GM13976 (cell line): Measurements from ENCODE around the gene SLC3A2.
A peak's percentile ranks its signal among the peaks of the same experiment; 100 is the strongest.

Experiments
- DNase-seq: peaks from one replicate; pipeline ENCODE4 v3.0.0; 2012; ENCODE audit warnings: low spot score
- in situ Hi-C: fragments of 300-500 bp; cut with MboI; formaldehyde crosslinking; loops from one replicate; pipeline ENCODE4 v1.12.0; 2022; ENCODE audit warnings: low sequenced_read_pairs, mixed read lengths, inconsistent platforms; ENCODE audit not compliant: unreplicated experiment
- TF ChIP-seq, protein P1 (sequence below): IDR thresholded peaks from 2 replicates; pipeline ENCODE4 v1.5.1; 2012; ENCODE audit warnings: borderline replicate concordance, mild to moderate bottlenecking; ENCODE audit not compliant: insufficient read depth; ENCODE audit errors: extremely low read depth, missing control alignments, control extremely low read depth

The SLC3A2 gene

DNA sequence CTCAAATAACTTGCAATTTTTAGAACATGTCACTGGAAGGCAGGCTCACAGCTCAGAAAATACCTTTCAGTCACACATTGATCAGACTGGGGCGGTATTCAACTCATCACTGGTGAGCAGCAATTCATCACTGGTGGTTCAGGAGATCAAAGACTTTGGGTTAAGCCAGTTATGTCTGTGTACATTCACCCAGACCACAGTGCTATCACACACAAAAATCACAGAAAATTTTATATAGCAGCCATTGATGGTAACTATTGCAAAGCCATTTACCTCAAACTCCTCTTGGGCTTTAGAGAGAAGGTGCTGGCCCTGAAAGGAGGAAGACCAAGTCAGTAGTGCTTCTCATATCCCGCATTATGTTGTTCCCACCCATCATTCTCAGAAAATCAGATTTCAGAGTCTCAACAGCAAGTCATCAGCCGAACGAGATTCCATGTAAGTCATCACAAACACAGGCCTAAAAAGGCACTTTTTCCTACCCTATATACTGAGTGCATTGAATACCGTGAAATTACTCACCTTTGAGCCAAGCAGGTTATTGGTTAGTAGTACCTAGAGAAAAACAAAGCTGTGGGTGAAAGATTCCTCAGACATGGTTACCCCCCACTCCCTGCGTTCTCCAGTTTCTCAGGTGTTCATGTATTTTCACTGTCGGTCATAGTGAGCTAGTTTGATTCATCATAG lies 27.3 kb upstream of the SLC3A2 start:
- TF ChIP-seq, protein P1, sequence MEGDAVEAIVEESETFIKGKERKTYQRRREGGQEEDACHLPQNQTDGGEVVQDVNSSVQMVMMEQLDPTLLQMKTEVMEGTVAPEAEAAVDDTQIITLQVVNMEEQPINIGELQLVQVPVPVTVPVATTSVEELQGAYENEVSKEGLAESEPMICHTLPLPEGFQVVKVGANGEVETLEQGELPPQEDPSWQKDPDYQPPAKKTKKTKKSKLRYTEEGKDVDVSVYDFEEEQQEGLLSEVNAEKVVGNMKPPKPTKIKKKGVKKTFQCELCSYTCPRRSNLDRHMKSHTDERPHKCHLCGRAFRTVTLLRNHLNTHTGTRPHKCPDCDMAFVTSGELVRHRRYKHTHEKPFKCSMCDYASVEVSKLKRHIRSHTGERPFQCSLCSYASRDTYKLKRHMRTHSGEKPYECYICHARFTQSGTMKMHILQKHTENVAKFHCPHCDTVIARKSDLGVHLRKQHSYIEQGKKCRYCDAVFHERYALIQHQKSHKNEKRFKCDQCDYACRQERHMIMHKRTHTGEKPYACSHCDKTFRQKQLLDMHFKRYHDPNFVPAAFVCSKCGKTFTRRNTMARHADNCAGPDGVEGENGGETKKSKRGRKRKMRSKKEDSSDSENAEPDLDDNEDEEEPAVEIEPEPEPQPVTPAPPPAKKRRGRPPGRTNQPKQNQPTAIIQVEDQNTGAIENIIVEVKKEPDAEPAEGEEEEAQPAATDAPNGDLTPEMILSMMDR = no peak
- in situ Hi-C loops = loop anchor here (25.0 kb wide), 1 partner anchor 466 kb away; no protein-coding TSS in a partner anchor
- DNase-seq = no peak

DNA sequence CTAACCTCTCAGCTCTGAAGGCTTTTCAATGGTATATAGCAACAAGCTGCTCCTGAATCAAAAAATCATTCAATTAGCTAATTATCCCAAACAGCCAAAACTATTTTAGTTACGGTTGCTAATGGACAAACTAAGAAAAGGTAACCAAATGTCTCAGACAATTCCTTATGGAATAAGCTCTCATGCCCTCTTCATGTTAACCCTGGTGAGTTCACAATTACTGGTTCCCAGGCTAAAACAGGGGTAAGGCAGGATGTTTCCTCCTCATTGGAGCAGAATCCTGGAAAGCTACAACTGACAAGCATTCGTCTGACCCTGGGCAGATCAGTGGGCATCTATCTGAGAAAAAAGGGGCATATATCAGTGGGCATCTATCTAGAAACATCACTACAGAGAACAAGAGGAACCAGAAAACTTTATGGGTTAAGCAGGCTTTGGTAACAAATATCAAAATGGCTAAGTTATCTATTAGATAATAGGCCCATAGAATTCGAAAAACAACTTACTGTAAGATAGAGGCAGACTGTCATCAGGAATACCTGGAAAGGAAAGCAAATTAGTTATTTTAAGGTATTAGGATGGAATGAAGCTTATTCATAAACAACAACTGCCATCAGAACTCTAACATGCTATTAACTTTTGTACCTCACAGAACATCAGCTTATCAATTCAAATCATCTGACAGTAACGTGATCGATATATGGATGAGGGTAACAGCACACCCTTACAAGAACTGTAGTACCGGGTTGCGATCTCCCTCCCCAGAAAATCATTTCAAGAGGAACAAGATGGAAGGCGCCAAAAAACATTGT lies 26.5 kb upstream of the SLC3A2 start:
- no peak for DNase-seq
- TF ChIP-seq, protein P1 = no peak
- in situ Hi-C loops = loop anchor here (25.0 kb wide), 1 partner anchor 467 kb away; no protein-coding TSS in a partner anchor

DNA sequence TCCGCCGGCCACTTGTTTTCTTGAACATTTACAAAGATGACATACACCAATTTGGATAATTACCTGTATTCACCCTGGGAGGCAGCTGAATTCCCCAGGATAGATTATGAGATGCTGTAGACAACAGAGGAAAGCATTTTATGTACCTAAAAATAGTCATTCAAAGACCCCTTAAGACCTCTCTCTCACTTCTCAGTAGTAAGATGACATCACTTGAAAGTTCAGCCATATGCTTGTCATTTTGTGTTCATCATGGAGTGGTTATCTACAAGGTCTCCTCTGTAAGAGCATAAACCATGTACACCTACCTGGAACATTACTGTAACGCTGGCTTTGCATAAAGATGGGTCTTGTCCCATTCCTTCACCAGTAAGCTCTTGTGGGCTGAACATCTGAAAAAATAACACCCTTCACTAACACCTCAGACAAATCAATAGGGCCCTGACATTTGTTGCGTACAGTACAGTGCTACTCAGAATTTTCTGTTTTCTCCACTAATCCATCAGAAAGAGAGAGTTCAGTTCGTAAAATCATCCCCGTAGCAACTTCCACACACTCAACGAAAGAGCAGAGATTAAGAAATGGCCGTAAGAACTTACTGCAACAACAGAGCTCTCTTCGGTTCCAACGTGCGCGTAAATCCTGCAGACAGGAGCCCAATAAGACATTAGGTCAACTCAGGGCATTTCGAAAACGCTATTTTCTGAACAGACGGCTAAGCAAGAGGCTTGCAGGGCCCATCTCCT lies 25.7 kb upstream of the SLC3A2 start:
- no peak for DNase-seq
- in situ Hi-C loops = loop anchor here (25.0 kb wide), 1 partner anchor 468 kb away; no protein-coding TSS in a partner anchor
- TF ChIP-seq, protein P1 = no peak

DNA sequence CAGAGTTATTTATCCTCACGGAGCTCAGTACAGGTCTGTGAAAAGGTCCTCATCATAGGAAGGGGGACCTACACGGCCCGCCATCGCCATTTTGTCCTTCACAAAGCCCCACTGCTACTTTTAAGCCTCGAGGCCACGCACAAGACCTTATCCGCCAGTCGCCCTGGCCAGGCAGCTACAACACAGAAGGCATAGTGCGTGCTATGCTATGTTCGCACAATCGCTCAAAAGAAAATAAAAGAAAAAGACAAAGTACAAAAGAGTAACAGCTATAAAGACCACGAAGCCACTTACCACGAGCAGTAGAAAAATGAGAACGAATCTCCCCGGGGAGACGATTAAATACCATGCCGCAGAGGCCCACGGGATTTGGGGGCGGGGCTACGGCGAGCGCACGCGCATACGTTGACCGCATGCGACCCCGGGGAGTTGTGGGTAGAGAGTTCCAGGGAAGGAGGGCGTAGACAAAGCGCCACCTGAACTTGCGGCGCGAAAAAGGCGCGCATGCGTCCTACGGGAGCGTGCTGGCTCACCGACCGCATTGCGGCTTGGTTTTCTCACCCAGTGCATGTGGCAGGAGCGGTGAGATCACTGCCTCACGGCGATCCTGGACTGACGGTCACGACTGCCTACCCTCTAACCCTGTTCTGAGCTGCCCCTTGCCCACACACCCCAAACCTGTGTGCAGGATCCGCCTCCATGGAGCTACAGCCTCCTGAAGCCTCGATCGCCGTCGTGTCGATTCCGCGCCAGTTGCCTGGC lies 24.9 kb upstream of the SLC3A2 start:
- in situ Hi-C loops = loop anchor here (25.0 kb wide), 1 partner anchor 468 kb away; no protein-coding TSS in a partner anchor
- TF ChIP-seq, protein P1 = no peak
- DNase-seq = peak; percentile 95

DNA sequence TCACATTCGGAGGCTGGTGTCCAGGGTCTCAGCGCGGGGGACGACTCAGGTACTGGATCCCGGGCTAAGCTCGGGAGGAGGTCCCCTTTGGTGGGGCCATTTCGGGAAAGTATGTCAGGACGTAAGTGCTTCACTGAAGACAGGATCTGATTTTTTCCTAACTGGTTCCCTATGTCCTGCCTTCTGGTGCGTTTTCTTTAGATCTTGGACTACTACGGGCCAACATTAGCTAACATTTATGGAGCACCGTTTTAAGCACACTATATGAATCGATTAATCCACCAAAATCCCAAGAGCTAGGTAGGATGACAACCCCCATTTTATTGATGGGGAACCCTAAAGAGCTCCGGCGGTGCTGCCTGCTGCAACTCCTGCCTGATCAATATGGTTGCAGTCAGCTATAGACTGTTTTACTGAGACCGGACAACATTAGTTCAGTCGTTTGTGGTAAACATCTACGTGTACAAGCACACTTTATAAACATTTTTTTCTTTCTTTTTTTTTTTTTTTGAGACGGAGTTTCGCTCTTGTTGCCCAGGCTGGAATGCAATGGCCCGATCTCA lies 24.3 kb upstream of the SLC3A2 start:
- in situ Hi-C loops = loop anchor here (25.0 kb wide), 1 partner anchor 469 kb away; no protein-coding TSS in a partner anchor
- TF ChIP-seq, protein P1 = no peak
- DNase-seq = no peak

DNA sequence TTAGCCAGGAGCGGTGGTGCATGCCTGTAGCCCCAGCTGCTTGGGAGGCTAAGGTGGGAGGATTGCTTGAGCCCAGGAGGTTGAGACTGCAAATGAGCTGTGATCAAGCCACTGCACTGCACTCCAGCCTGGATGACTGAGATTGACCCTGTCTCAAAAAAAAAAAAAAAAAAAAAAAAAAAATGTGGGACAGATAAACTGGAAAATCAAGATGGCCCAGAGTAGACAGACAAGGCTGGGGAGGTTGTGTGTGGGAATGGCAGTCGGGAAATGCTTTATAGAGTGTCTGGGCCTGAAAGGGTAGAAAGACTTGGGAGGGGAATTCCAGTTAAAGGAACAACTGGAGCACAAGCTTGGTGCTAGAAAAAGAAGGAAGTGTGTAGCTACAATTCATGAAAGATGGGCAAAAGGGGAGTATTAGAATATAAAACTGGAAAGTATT lies 23.1 kb upstream of the SLC3A2 start:
- TF ChIP-seq, protein P1 = no peak
- in situ Hi-C loops = loop anchor here (25.0 kb wide), 1 partner anchor 470 kb away; no protein-coding TSS in a partner anchor
- DNase-seq = no peak
